ENCODE measurements around the gene DEGS2.
A peak's percentile ranks its signal among the peaks of the same experiment; 100 is the strongest.

Gene DEGS2

DNA sequence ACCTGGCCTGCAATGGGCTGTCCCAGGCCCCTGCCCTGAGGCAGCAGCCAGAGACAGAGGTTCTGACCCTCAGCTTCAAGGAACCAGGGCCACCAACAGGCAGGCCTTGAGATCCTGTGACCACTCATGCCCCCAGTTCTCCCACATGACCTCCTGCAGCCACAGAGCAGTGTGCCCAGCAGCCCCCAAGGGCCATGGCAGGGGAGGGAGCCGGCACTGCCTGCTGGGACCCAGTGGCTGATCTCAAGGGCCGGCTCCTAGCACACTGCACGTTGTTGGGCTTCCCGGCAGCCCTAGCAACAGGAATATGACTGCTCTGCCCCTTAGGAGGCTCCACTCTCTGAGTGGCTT, 14.8 kb downstream of the DEGS2 start:
- Histone ChIP-seq H3K9ac (ENCODE audit: low read depth, low read length) (no peak overlapping the region), H4K20me1 (ENCODE audit: insufficient read depth, low read length) (peaks cover 44% of the 10 kb centered on the region), H3K36me3 (ENCODE audit: insufficient read depth, low read length) (peaks cover 70% of the 10 kb centered on the region), H2AFZ (ENCODE audit: low read depth, low read length) (no peak overlapping the region), H3K4me3 (ENCODE audit: low read depth in 1 of 2, low read length in 2 of 2) (no peak overlapping the region), H3K27ac (ENCODE audit: low read length) (peak overlapping the region; percentile 9; the same call in 1 of the 2 replicates), H3K9me3 (ENCODE audit: insufficient read depth, low read length, severe bottlenecking) (no peaks in the 10 kb centered on the region), H3K4me1 (ENCODE audit: insufficient read depth, low read length) (peaks cover 22% of the 10 kb centered on the region), H3K79me2 (ENCODE audit: insufficient read depth, low read length) (no peaks in the 10 kb centered on the region), H3K4me2 (ENCODE audit: insufficient read depth, low read length) (no peak overlapping the region), H3K27me3 (ENCODE audit: insufficient read depth, low read length, poor library complexity) (no peaks in the 10 kb centered on the region)
- no peak for TF ChIP-seq EZH2 (IDR thresholded peaks at IDR 0.05; ENCODE audit: borderline replicate concordance, low read depth, low read length, severe bottlenecking)
- no peak for TF ChIP-seq CTCF (IDR thresholded peaks at IDR 0.05; ENCODE audit: borderline replicate concordance, extremely low read depth, low read length, poor library complexity, severe bottlenecking)
- no peak for DNase-seq
- no peak for ATAC-seq (ENCODE audit: insufficient read depth, low read depth)

DNA sequence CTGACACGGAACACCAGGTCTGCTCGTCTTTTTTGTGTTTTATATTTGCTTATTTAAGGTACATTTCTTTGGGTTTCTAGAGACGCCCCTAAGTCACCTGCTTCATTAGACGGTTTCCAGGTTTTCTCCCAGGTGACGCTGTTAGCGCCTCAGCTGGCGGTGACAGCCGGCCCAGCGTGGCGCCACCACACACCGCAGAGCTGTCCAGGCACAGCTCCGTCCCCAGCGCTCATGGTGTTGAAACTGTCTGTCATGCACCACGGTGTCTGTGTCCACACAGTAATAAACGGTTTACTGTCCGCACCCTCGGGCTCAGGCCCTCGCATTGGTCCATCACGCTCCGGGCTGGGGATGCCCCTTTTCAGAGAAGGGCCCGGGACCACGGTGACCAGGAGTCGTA, 15.5 kb downstream of the DEGS2 start:
- DNase-seq = no peak
- no peaks in the 10 kb centered on the region for H3K27me3 ChIP-seq (ENCODE audit: insufficient read depth, low read length, poor library complexity)
- no peak overlapping the region for H3K4me2 ChIP-seq (ENCODE audit: insufficient read depth, low read length)
- H3K27ac ChIP-seq (ENCODE audit: low read length) = no peak overlapping the region
- no peaks in the 10 kb centered on the region for H3K79me2 ChIP-seq (ENCODE audit: insufficient read depth, low read length)
- peaks cover 51% of the 10 kb centered on the region for H4K20me1 ChIP-seq (ENCODE audit: insufficient read depth, low read length)
- TF ChIP-seq EZH2 (IDR thresholded peaks at IDR 0.05; ENCODE audit: borderline replicate concordance, low read depth, low read length, severe bottlenecking) (no peak), CTCF (IDR thresholded peaks at IDR 0.05; ENCODE audit: borderline replicate concordance, extremely low read depth, low read length, poor library complexity, severe bottlenecking) (no peak)
- H2AFZ ChIP-seq (ENCODE audit: low read depth, low read length) = no peak overlapping the region
- H3K9ac ChIP-seq (ENCODE audit: low read depth, low read length) = no peak overlapping the region
- peaks cover 77% of the 10 kb centered on the region for H3K36me3 ChIP-seq (ENCODE audit: insufficient read depth, low read length)
- no peaks in the 10 kb centered on the region for H3K9me3 ChIP-seq (ENCODE audit: insufficient read depth, low read length, severe bottlenecking)
- no peak for ATAC-seq (ENCODE audit: insufficient read depth, low read depth)
- H3K4me1 ChIP-seq (ENCODE audit: insufficient read depth, low read length) = peaks cover 22% of the 10 kb centered on the region
- H3K4me3 ChIP-seq (ENCODE audit: low read depth in 1 of 2, low read length in 2 of 2) = no peak overlapping the region

GRCh38 chr14:100143523-100143922, 15.9 kb downstream of the DEGS2 start:
- H3K79me2 ChIP-seq (ENCODE audit: insufficient read depth, low read length) = no peaks in the 10 kb centered on the region
- peaks cover 22% of the 10 kb centered on the region for H3K4me1 ChIP-seq (ENCODE audit: insufficient read depth, low read length)
- H3K9ac ChIP-seq (ENCODE audit: low read depth, low read length) = no peak overlapping the region
- no peak overlapping the region for H3K4me3 ChIP-seq (ENCODE audit: low read depth in 1 of 2, low read length in 2 of 2)
- peaks cover 55% of the 10 kb centered on the region for H4K20me1 ChIP-seq (ENCODE audit: insufficient read depth, low read length)
- DNase-seq = no peak
- ATAC-seq (ENCODE audit: insufficient read depth, low read depth) = no peak
- H3K27ac ChIP-seq (ENCODE audit: low read length) = no peak overlapping the region
- H3K4me2 ChIP-seq (ENCODE audit: insufficient read depth, low read length) = no peak overlapping the region
- H3K9me3 ChIP-seq (ENCODE audit: insufficient read depth, low read length, severe bottlenecking) = no peaks in the 10 kb centered on the region
- H3K27me3 ChIP-seq (ENCODE audit: insufficient read depth, low read length, poor library complexity) = no peaks in the 10 kb centered on the region
- TF ChIP-seq CTCF (IDR thresholded peaks at IDR 0.05; ENCODE audit: borderline replicate concordance, extremely low read depth, low read length, poor library complexity, severe bottlenecking) (no peak), EZH2 (IDR thresholded peaks at IDR 0.05; ENCODE audit: borderline replicate concordance, low read depth, low read length, severe bottlenecking) (no peak)
- H3K36me3 ChIP-seq (ENCODE audit: insufficient read depth, low read length) = peaks cover 81% of the 10 kb centered on the region
- no peak overlapping the region for H2AFZ ChIP-seq (ENCODE audit: low read depth, low read length)
